ENCODE measurements around the gene STK24.

STK24 gene

GRCh38 chr13:98467263-98467985 is 109.5 kb downstream of the STK24 start:
- peak; percentile 41 for DNase-seq

- no peak for DNase-seq
These were observed 110.2 kb downstream of the STK24 start for GRCh38 chr13:98466634-98467236.

- DNase-seq = no peak
These were observed 114.0 kb downstream of the STK24 start for GRCh38 chr13:98462946-98463345.

- no peak for DNase-seq
These were observed 114.5 kb downstream of the STK24 start for GRCh38 chr13:98462241-98462882.

- DNase-seq = no peak
These were observed 115.2 kb downstream of the STK24 start for GRCh38 chr13:98461486-98462240.

- DNase-seq = no peak
These were observed 116.4 kb downstream of the STK24 start for GRCh38 chr13:98460516-98460915.

GRCh38 chr13:98459721-98460370 is 117.1 kb downstream of the STK24 start:
- no peak for DNase-seq

- no peak for DNase-seq
These were observed 117.7 kb downstream of the STK24 start for GRCh38 chr13:98459171-98459681.

- DNase-seq = no peak
These were observed 118.5 kb downstream of the STK24 start for GRCh38 chr13:98458431-98458830.

GRCh38 chr13:98457053-98457452 is 119.9 kb downstream of the STK24 start:
- DNase-seq = no peak

- DNase-seq = no peak
These were observed 120.5 kb downstream of the STK24 start for GRCh38 chr13:98456413-98456845.

GRCh38 chr13:98454389-98454881 is 122.5 kb downstream of the STK24 start:
- no peak for DNase-seq

GRCh38 chr13:98452851-98453843 is 123.8 kb downstream of the STK24 start:
- DNase-seq = no peak

GRCh38 chr13:98451676-98452470 is 125.0 kb downstream of the STK24 start:
- DNase-seq = no peak

- DNase-seq = no peak
These were observed 126.3 kb downstream of the STK24 start for GRCh38 chr13:98450539-98451111.

- no peak for DNase-seq
These were observed 126.9 kb downstream of the STK24 start for GRCh38 chr13:98450026-98450425.

- no peak for DNase-seq
These were observed 127.6 kb downstream of the STK24 start for GRCh38 chr13:98449273-98449672.

GRCh38 chr13:98448642-98448928 is 128.3 kb downstream of the STK24 start:
- DNase-seq = no peak

GRCh38 chr13:98447881-98448641 is 128.8 kb downstream of the STK24 start:
- DNase-seq = no peak
